ENCODE data around the gene RGS13.

The RGS13 gene

GRCh38 chr1:192635939-192636338, at the start of gene RGS13:
Gene RGS13 (plus strand): TSS chr1:192636147. CDS start chr1:192644335, 8,188 bp downstream.
- no peak for DNase-seq (ENCODE audit: low read depth)

GRCh38 chr1:192587386-192588266, 48.3 kb upstream of the RGS13 start:
- no peak for DNase-seq (ENCODE audit: low read depth)

GRCh38 chr1:192588546-192588945, 47.4 kb upstream of the RGS13 start:
- no peak for DNase-seq (ENCODE audit: low read depth)

- DNase-seq (ENCODE audit: low read depth): no peak
Observed at GRCh38 chr1:192589813-192590212, 46.1 kb upstream of the RGS13 start.

GRCh38 chr1:192592517-192592916, 43.4 kb upstream of the RGS13 start:
- no peak for DNase-seq (ENCODE audit: low read depth)

- DNase-seq (ENCODE audit: low read depth): no peak
Observed at GRCh38 chr1:192592981-192593708, 42.8 kb upstream of the RGS13 start.

GRCh38 chr1:192595299-192595698, 40.6 kb upstream of the RGS13 start:
- no peak for DNase-seq (ENCODE audit: low read depth)

- no peak for DNase-seq (ENCODE audit: low read depth)
Observed at GRCh38 chr1:192598589-192598988, 37.4 kb upstream of the RGS13 start.

- DNase-seq (ENCODE audit: low read depth): no peak
Observed at GRCh38 chr1:192600275-192600674, 35.7 kb upstream of the RGS13 start.

GRCh38 chr1:192601143-192601542, 34.8 kb upstream of the RGS13 start:
- DNase-seq (ENCODE audit: low read depth): no peak

GRCh38 chr1:192601567-192601966, 34.4 kb upstream of the RGS13 start:
- no peak for DNase-seq (ENCODE audit: low read depth)

GRCh38 chr1:192602757-192603156, 33.2 kb upstream of the RGS13 start:
- DNase-seq (ENCODE audit: low read depth): no peak

- DNase-seq (ENCODE audit: low read depth): no peak
Observed at GRCh38 chr1:192603218-192603787, 32.6 kb upstream of the RGS13 start.

GRCh38 chr1:192604979-192605620, 30.8 kb upstream of the RGS13 start:
- peak; percentile 4 for DNase-seq (ENCODE audit: low read depth)

GRCh38 chr1:192608671-192609070, 27.3 kb upstream of the RGS13 start:
- DNase-seq (ENCODE audit: low read depth): no peak

- DNase-seq (ENCODE audit: low read depth): no peak
Observed at GRCh38 chr1:192609110-192610079, 26.6 kb upstream of the RGS13 start.

- no peak for DNase-seq (ENCODE audit: low read depth)
Observed at GRCh38 chr1:192610112-192610889, 25.6 kb upstream of the RGS13 start.

- DNase-seq (ENCODE audit: low read depth): no peak
Observed at GRCh38 chr1:192615055-192615454, 20.9 kb upstream of the RGS13 start.

GRCh38 chr1:192620071-192620635, 15.8 kb upstream of the RGS13 start:
- DNase-seq (ENCODE audit: low read depth): no peak

Measured in CMK (cell line).